HG03354 (cell line): ENCODE results near the gene DPP6.
"Not testable (repeated sequence)": the region's sequence is repeated elsewhere in the genome, so short reads cannot be mapped to it uniquely, and the experiment has no call there.

Source experiments
- ATAC-seq: cut with Tn5 transposase; IDR thresholded peaks from one replicate; pipeline ENCODE4 v1.9.1; 2021; ENCODE audit warnings: mild to moderate bottlenecking; ENCODE audit not compliant: unreplicated experiment, poor library complexity, severe bottlenecking

The DPP6 gene

GRCh38 chr7:154919344-154920225, 867.4 kb downstream of the DPP6 start:
- ATAC-seq: no peak

- ATAC-seq: not testable (repeated sequence)
Observed at GRCh38 chr7:154922472-154922871, 870.3 kb downstream of the DPP6 start.

- ATAC-seq: peak; percentile 52
Observed at GRCh38 chr7:154927624-154928125, 875.5 kb downstream of the DPP6 start.

- peak; percentile 90 for ATAC-seq
Observed at GRCh38 chr7:154928136-154929005, 876.2 kb downstream of the DPP6 start.

GRCh38 chr7:154929006-154929726, 877.0 kb downstream of the DPP6 start:
- peak; percentile 5 for ATAC-seq

GRCh38 chr7:154931906-154932305, 879.7 kb downstream of the DPP6 start:
- ATAC-seq: no peak

- ATAC-seq: not testable (repeated sequence)
Observed at GRCh38 chr7:154934353-154934952, 882.3 kb downstream of the DPP6 start.

- ATAC-seq: no peak
Observed at GRCh38 chr7:154937837-154938236, 885.6 kb downstream of the DPP6 start.

- no peak for ATAC-seq
Observed at GRCh38 chr7:154942691-154943090, 890.5 kb downstream of the DPP6 start.
